Trophoblast cell (in vitro differentiated cells and primary cell): ENCODE results near the gene ADARB1.

Experiments
- DNase-seq, 2 donors: peaks; one replicate each; pipeline ENCODE4 v3.0.0-alpha.2; 2016
- H2AFZ ChIP-seq: 2 replicates; pipeline ENCODE4 v1.6.1; 2013; ENCODE audit warnings: low read length, moderate library complexity, mild to moderate bottlenecking; ENCODE audit not compliant: insufficient read depth, poor library complexity
- H2AK5ac ChIP-seq: 2 replicates; pipeline ENCODE4 v1.6.1; 2013; ENCODE audit warnings: mild to moderate bottlenecking, low read length
- H2BK120ac ChIP-seq: 2 replicates; pipeline ENCODE4 v1.6.1; 2013; ENCODE audit warnings: low read length, mild to moderate bottlenecking, moderate library complexity; ENCODE audit not compliant: insufficient read depth, poor library complexity
- H2BK12ac ChIP-seq: 2 replicates; pipeline ENCODE4 v1.6.1; 2013; ENCODE audit warnings: mild to moderate bottlenecking, low read length, moderate library complexity
- H2BK5ac ChIP-seq: 2 replicates; pipeline ENCODE4 v1.6.1; 2013; ENCODE audit warnings: low read length, low read depth, moderate library complexity, mild to moderate bottlenecking; ENCODE audit not compliant: poor library complexity
- H3K14ac ChIP-seq: 2 replicates; pipeline ENCODE4 v1.6.1; 2013; ENCODE audit warnings: mild to moderate bottlenecking, low read length
- H3K18ac ChIP-seq: 2 replicates; pipeline ENCODE4 v1.6.1; 2013; ENCODE audit warnings: mild to moderate bottlenecking, low read length
- H3K23ac ChIP-seq: 2 replicates; pipeline ENCODE4 v1.6.1; 2013; ENCODE audit warnings: low read length
- H3K27ac ChIP-seq: 2 replicates; pipeline ENCODE4 v1.5.1; 2013; ENCODE audit warnings: low read depth, mild to moderate bottlenecking, inconsistent platforms, low read length, moderate library complexity
- H3K27me3 ChIP-seq: 2 replicates; pipeline ENCODE4 v1.6.1; 2013; ENCODE audit warnings: inconsistent platforms, mild to moderate bottlenecking, low read length, moderate library complexity; ENCODE audit not compliant: insufficient read depth
- H3K36me3 ChIP-seq, 2 experiments: 1 replicate in 1 of 2; 2 replicates in 1 of 2; pipeline ENCODE4 v1.6.1; 2013; ENCODE audit warnings: low read length in 2 of 2, mild to moderate bottlenecking in 2 of 2, moderate library complexity in 1 of 2; ENCODE audit not compliant: insufficient read depth in 2 of 2, control insufficient read depth in 1 of 2
- H3K4ac ChIP-seq: 2 replicates; pipeline ENCODE4 v1.6.1; 2013; ENCODE audit warnings: low read depth, mild to moderate bottlenecking, low read length, moderate library complexity
- H3K4me1 ChIP-seq, 2 experiments: 1 replicate in 1 of 2; 2 replicates in 1 of 2; pipeline ENCODE4 v1.6.1; 2013; ENCODE audit warnings: low read length in 2 of 2, mild to moderate bottlenecking in 2 of 2, moderate library complexity in 1 of 2; ENCODE audit not compliant: insufficient read depth in 2 of 2, control insufficient read depth in 1 of 2
- H3K4me2 ChIP-seq: 2 replicates; pipeline ENCODE4 v1.6.1; 2013; ENCODE audit warnings: inconsistent platforms, mild to moderate bottlenecking, low read length, moderate library complexity
- H3K4me3 ChIP-seq: 2 replicates; pipeline ENCODE4 v1.5.1; 2013; ENCODE audit warnings: mild to moderate bottlenecking, low read depth, low read length, inconsistent platforms
- H3K79me1 ChIP-seq: one replicate; pipeline ENCODE4 v1.6.1; 2013; ENCODE audit warnings: low read length
- H3K79me2 ChIP-seq: 2 replicates; pipeline ENCODE4 v1.6.1; 2013; ENCODE audit warnings: low read length, mild to moderate bottlenecking; ENCODE audit not compliant: control insufficient read depth, insufficient read depth, poor library complexity
- H3K9ac ChIP-seq: 2 replicates; pipeline ENCODE4 v1.6.1; 2013; ENCODE audit warnings: mild to moderate bottlenecking, low read length
- H3K9me3 ChIP-seq: 2 replicates; pipeline ENCODE4 v1.6.1; 2013; ENCODE audit warnings: low read depth, mild to moderate bottlenecking, control low read depth, inconsistent platforms, low read length; ENCODE audit not compliant: insufficient read depth
- H4K12ac ChIP-seq: 2 replicates; pipeline ENCODE4 v1.6.1; 2013; ENCODE audit warnings: low read depth, mild to moderate bottlenecking, low read length, moderate library complexity
- H4K8ac ChIP-seq: 2 replicates; pipeline ENCODE4 v1.6.1; 2013; ENCODE audit warnings: low read depth, mild to moderate bottlenecking, low read length, moderate library complexity
- H4K91ac ChIP-seq: one replicate; pipeline ENCODE4 v1.6.1; 2013; ENCODE audit warnings: low read depth, mild to moderate bottlenecking, low read length, moderate library complexity
- WGBS: extraction: QIAGEN DNeasy Blood & Tissue Kit; methylation state at CpG from one replicate; pipeline ENCODE4 v1.1.7; 2013; ENCODE audit warnings: missing lambda C conversion rate; ENCODE audit not compliant: insufficient read length, insufficient coverage; ENCODE audit errors: extremely low coverage; 5-methylcytosine and 5-hydroxymethylcytosine counted together

ADARB1 gene

DNA sequence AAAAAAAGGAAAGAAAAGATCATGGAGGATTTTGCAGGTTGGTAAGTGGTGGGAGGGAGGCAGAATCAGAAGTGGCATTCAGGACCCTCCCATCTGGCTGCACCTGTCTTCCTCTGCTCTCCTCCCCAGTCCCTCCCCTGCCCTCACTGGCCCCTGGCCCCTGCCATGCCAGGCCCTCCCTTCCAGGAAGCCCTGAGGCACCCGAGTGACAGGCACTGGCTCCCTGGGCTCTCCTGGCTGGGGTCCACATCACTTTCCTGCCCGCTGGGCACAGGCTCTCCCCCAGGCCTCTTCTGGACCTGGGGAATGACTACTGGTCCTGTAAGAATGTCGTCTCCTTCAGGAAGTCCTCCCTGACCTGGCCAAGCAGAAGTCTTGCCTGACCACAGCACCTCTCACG is 15.3 kb upstream of the ADARB1 start:
- H4K8ac ChIP-seq = no peak overlapping the region
- no peak overlapping the region for H2AFZ ChIP-seq
- no peaks in the 10 kb centered on the region for H3K79me2 ChIP-seq
- WGBS = no CpG with 5 or more reads among the region's 4 CpGs
- no peaks in the 10 kb centered on the region for H3K27me3 ChIP-seq
- no peak overlapping the region for H2BK12ac ChIP-seq
- H3K4me2 ChIP-seq = no peak overlapping the region
- H4K91ac ChIP-seq = no peak overlapping the region
- H3K79me1 ChIP-seq = no peaks in the 10 kb centered on the region
- peaks cover 2% of the 10 kb centered on the region in 2 experiments for H3K4me1 ChIP-seq
- H3K36me3 ChIP-seq = no peaks in the 10 kb centered on the region
- no peak overlapping the region for H3K4ac ChIP-seq
- no peak for DNase-seq
- H3K14ac ChIP-seq = no peak overlapping the region
- H3K9me3 ChIP-seq = peaks cover 4% of the 10 kb centered on the region
- H3K18ac ChIP-seq = no peak overlapping the region
- H2AK5ac ChIP-seq = no peak overlapping the region
- no peak overlapping the region for H3K9ac ChIP-seq
- H2BK120ac ChIP-seq = no peak overlapping the region
- H4K12ac ChIP-seq = no peak overlapping the region
- H3K27ac ChIP-seq = no peak overlapping the region
- H2BK5ac ChIP-seq = no peak overlapping the region
- no peak overlapping the region for H3K23ac ChIP-seq
- H3K4me3 ChIP-seq = no peak overlapping the region

DNA sequence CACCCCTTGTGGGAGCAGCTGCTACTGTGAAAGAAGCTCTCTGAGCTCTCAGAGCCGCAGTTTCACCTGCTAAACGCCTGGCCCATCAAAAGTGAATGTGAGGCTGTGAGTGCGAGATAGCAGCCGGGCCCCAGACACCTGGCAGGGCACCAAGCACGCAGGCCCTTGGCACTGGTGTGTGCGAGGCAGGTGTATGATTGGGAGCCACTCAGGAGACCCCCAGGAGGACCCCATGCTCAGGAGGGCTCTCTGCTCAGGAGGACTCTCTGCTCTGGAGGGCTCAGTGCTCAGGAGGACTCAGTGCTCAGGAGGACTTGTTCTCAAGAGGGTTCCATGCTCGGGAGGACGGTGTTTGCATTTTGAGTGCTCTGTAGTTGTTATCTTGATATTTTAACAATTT is 14.3 kb upstream of the ADARB1 start:
- no peak overlapping the region for H4K91ac ChIP-seq
- peaks cover 3% of the 10 kb centered on the region for H3K79me1 ChIP-seq
- H3K79me2 ChIP-seq = no peaks in the 10 kb centered on the region
- H3K14ac ChIP-seq = no peak overlapping the region
- H3K23ac ChIP-seq = no peak overlapping the region
- H3K9ac ChIP-seq = no peak overlapping the region
- H2AK5ac ChIP-seq = no peak overlapping the region
- H2BK5ac ChIP-seq = no peak overlapping the region
- H3K4ac ChIP-seq = no peak overlapping the region
- H4K8ac ChIP-seq = no peak overlapping the region
- H3K36me3 ChIP-seq = no peaks in the 10 kb centered on the region
- no peaks in the 10 kb centered on the region for H3K27me3 ChIP-seq
- peaks cover 2% of the 10 kb centered on the region for H3K9me3 ChIP-seq
- no peak overlapping the region for H3K4me2 ChIP-seq
- H4K12ac ChIP-seq = no peak overlapping the region
- DNase-seq = no peak
- H3K4me3 ChIP-seq = no peak overlapping the region
- H3K4me1 ChIP-seq = peaks cover 5 to 9% of the 10 kb centered on the region in 2 experiments
- no peak overlapping the region for H2BK120ac ChIP-seq
- H3K18ac ChIP-seq = no peak overlapping the region
- no peak overlapping the region for H2BK12ac ChIP-seq
- no CpG with 5 or more reads among the region's 8 CpGs for WGBS
- H3K27ac ChIP-seq = no peak overlapping the region
- H2AFZ ChIP-seq = no peak overlapping the region

DNA sequence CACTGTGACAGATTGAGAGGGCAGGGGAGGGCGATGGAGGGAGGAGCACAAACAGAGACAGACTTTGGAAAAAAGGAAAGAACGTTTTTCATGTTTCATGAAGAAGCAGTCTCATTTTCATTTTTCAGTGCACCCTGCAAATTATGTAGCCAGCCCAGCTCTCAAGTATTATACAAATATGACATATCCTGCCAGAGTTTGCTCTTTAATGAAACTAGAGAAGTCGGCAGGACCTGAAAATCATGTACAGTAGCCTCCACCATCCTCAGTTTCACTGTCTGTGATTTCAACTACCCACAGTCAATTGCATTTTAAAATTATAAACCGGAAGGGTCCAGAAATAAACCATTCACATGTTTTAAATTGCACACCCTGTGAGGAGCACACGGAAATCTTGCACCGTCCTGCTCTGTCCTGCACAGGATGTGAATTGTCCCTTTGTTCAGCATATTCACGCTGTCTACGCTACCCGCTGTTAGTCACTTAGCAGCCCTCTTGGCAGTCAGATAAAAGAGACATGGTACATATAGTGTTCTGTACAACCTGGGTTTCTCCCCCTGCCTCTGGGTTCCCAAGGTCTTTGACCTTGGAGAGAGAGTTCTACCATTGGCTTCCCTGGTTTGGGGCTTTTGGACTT is 13.6 kb upstream of the ADARB1 start:
- H3K18ac ChIP-seq = no peak overlapping the region
- no peak overlapping the region for H2BK5ac ChIP-seq
- no peak overlapping the region for H2BK12ac ChIP-seq
- H3K79me1 ChIP-seq = peaks cover 3% of the 10 kb centered on the region
- H2AK5ac ChIP-seq = no peak overlapping the region
- no peak overlapping the region for H4K91ac ChIP-seq
- H3K4me1 ChIP-seq = peaks cover 5 to 9% of the 10 kb centered on the region in 2 experiments
- no peaks in the 10 kb centered on the region for H3K79me2 ChIP-seq
- H4K12ac ChIP-seq = no peak overlapping the region
- H3K14ac ChIP-seq = no peak overlapping the region
- no peak overlapping the region for H3K4me2 ChIP-seq
- H3K9ac ChIP-seq = no peak overlapping the region
- no peak overlapping the region for H3K4me3 ChIP-seq
- no peak overlapping the region for H3K4ac ChIP-seq
- peaks cover 2% of the 10 kb centered on the region for H3K9me3 ChIP-seq
- no peak overlapping the region for H4K8ac ChIP-seq
- H3K27me3 ChIP-seq = no peaks in the 10 kb centered on the region
- no peak for DNase-seq
- no peak overlapping the region for H2BK120ac ChIP-seq
- no CpG with 5 or more reads among the region's 9 CpGs for WGBS
- no peak overlapping the region for H3K23ac ChIP-seq
- H3K27ac ChIP-seq = no peak overlapping the region
- H2AFZ ChIP-seq = no peak overlapping the region
- no peaks in the 10 kb centered on the region for H3K36me3 ChIP-seq

DNA sequence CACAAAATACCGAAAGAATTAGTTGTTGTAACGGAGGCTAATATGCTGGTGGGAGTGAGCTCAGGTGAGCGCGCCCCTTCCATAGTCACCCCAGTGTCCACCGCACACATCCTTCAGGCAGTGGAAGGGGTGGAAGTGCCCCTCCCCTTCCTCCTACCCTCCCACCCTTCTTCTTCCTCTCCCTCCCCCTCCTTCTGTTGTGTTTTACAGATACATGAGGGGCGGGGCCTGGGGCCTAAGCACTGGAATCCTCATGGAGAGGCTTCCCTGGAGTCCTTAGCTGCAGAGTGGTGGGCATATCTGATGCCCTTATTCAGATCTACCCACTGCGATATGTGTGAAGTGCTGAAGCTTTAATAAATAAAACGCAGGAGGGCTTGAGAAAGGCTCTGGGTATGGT is 10.3 kb upstream of the ADARB1 start:
- Histone ChIP-seq H3K4ac (no peak overlapping the region), H2BK5ac (no peak overlapping the region), H4K8ac (no peak overlapping the region), H2BK12ac (no peak overlapping the region), H4K12ac (no peak overlapping the region), H3K9me3 (no peaks in the 10 kb centered on the region), H3K27ac (no peak overlapping the region), H3K4me3 (no peak overlapping the region), H3K14ac (no peak overlapping the region), H3K79me1 (peaks cover 3% of the 10 kb centered on the region), H3K18ac (no peak overlapping the region), H3K27me3 (no peaks in the 10 kb centered on the region), H3K36me3 (no peaks in the 10 kb centered on the region), H4K91ac (no peak overlapping the region), H2BK120ac (no peak overlapping the region), H2AK5ac (no peak overlapping the region), H3K9ac (no peak overlapping the region), H3K4me1 (peaks cover 5 to 9% of the 10 kb centered on the region in 2 experiments), H3K4me2 (no peak overlapping the region), H2AFZ (no peak overlapping the region), H3K23ac (no peak overlapping the region), H3K79me2 (no peaks in the 10 kb centered on the region)
- no CpG with 5 or more reads among the region's 8 CpGs for WGBS
- no peak for DNase-seq
